Measurements from ENCODE around the gene WWOX.

The WWOX gene

DNA sequence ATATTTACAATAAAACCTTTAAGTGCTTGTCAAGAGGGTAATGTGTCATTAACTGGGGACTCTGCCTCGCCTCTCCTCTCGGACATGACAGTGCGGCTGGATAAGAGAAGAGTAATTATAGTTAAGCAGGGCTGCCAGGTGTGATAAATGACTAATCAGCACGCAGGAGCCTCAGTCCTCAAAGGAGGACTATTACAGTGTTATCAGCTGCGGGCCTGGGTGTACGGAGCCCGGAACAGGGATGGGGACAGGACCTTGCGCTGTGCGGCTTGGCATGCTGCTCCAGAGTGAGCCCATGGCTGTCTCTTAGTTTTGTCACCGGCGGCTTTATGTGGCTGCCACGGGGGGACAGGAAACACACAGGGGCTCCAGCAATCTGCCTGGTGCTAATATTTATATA is 893.9 kb downstream of the WWOX start:
- Histone ChIP-seq H4K20me1 (ENCODE audit: insufficient read depth, low read length) (no peaks in the 10 kb centered on the region), H3K9ac (ENCODE audit: low read depth, low read length) (no peak overlapping the region), H3K79me2 (ENCODE audit: insufficient read depth, low read length) (no peaks in the 10 kb centered on the region), H3K36me3 (ENCODE audit: insufficient read depth, low read length) (no peaks in the 10 kb centered on the region), H3K4me2 (ENCODE audit: insufficient read depth, low read length) (no peak overlapping the region), H2AFZ (ENCODE audit: low read depth, low read length) (no peak overlapping the region), H3K27ac (ENCODE audit: low read length) (no peak overlapping the region), H3K9me3 (ENCODE audit: insufficient read depth, low read length, severe bottlenecking) (no peaks in the 10 kb centered on the region), H3K27me3 (ENCODE audit: insufficient read depth, low read length, poor library complexity) (no peaks in the 10 kb centered on the region), H3K4me1 (ENCODE audit: insufficient read depth, low read length) (peaks cover 17% of the 10 kb centered on the region), H3K4me3 (ENCODE audit: low read depth in 1 of 2, low read length in 2 of 2) (no peak overlapping the region)
- DNase-seq (no peak), ATAC-seq (ENCODE audit: insufficient read depth, low read depth) (no peak)
- TF ChIP-seq, protein P1, sequence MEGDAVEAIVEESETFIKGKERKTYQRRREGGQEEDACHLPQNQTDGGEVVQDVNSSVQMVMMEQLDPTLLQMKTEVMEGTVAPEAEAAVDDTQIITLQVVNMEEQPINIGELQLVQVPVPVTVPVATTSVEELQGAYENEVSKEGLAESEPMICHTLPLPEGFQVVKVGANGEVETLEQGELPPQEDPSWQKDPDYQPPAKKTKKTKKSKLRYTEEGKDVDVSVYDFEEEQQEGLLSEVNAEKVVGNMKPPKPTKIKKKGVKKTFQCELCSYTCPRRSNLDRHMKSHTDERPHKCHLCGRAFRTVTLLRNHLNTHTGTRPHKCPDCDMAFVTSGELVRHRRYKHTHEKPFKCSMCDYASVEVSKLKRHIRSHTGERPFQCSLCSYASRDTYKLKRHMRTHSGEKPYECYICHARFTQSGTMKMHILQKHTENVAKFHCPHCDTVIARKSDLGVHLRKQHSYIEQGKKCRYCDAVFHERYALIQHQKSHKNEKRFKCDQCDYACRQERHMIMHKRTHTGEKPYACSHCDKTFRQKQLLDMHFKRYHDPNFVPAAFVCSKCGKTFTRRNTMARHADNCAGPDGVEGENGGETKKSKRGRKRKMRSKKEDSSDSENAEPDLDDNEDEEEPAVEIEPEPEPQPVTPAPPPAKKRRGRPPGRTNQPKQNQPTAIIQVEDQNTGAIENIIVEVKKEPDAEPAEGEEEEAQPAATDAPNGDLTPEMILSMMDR (IDR thresholded peaks at IDR 0.05; ENCODE audit: borderline replicate concordance, extremely low read depth, low read length, poor library complexity, severe bottlenecking): no peak
- TF ChIP-seq EZH2 (IDR thresholded peaks at IDR 0.05; ENCODE audit: borderline replicate concordance, low read depth, low read length, severe bottlenecking): no peak

DNA sequence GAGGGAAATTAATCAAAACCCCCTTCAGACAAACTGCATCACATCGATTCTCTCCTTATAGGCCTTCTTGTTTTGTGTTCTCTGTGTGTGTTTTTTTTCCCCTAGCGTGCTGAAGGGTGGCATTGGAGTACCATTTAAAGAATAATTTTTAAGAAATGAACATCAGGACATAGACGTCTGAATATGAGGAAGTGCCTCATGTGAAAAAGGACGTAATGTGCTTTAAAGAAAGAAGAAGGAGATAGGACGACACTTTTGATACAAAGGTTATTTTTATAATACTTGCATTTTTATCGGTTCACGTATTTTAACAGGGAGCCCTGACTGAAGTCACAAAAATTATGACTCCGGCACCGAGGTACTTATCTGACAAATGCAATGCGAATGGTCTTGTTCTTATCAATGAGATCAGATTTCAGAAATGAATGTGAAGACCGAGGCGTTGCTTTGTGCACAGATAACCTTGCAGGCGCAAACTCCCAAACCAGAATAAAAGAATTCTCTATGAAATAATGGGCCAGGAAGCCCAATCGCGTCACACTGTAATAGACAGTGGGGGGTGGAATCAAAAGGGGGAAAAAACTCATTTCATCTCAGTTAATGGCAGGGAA is 894.8 kb downstream of the WWOX start:
- Histone ChIP-seq H3K4me1 (ENCODE audit: insufficient read depth, low read length) (peaks cover 17% of the 10 kb centered on the region), H3K4me2 (ENCODE audit: insufficient read depth, low read length) (no peak overlapping the region), H3K79me2 (ENCODE audit: insufficient read depth, low read length) (no peaks in the 10 kb centered on the region), H3K9ac (ENCODE audit: low read depth, low read length) (no peak overlapping the region), H4K20me1 (ENCODE audit: insufficient read depth, low read length) (no peaks in the 10 kb centered on the region), H3K27me3 (ENCODE audit: insufficient read depth, low read length, poor library complexity) (no peaks in the 10 kb centered on the region), H3K4me3 (ENCODE audit: low read depth in 1 of 2, low read length in 2 of 2) (no peak overlapping the region), H3K9me3 (ENCODE audit: insufficient read depth, low read length, severe bottlenecking) (no peaks in the 10 kb centered on the region), H2AFZ (ENCODE audit: low read depth, low read length) (no peak overlapping the region), H3K36me3 (ENCODE audit: insufficient read depth, low read length) (no peaks in the 10 kb centered on the region), H3K27ac (ENCODE audit: low read length) (no peak overlapping the region)
- TF ChIP-seq, protein P1 (IDR thresholded peaks at IDR 0.05; ENCODE audit: borderline replicate concordance, extremely low read depth, low read length, poor library complexity, severe bottlenecking): no peak
- no peak for TF ChIP-seq EZH2 (IDR thresholded peaks at IDR 0.05; ENCODE audit: borderline replicate concordance, low read depth, low read length, severe bottlenecking)
- DNase-seq (no peak), ATAC-seq (ENCODE audit: insufficient read depth, low read depth) (no peak)

DNA sequence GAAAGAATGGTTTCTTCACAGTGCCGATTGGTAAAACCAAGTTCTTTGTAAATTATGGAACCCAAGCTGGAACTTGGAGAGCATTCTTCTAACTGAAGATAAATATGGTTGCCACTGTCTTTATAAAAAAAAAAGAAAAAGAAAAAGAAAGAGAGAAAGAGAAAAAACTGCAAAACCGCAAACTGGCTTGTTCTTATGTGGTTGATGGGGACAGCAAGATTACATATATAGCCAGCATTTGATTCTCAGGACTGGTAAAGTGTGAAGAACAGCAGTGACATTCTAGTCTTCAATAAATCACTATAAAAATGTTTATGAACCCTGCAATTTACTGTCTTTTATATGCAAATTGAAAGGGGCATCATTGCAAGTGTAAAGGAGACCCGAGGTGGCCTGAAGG is 896.0 kb downstream of the WWOX start:
- no peak overlapping the region for H3K9ac ChIP-seq (ENCODE audit: low read depth, low read length)

More for the DNA sequence above, 896.0 kb downstream of the WWOX start:
- no peaks in the 10 kb centered on the region for H4K20me1 ChIP-seq (ENCODE audit: insufficient read depth, low read length)
- H3K27ac ChIP-seq (ENCODE audit: low read length): peak overlapping the region; percentile 50; the same call in 1 of the 2 replicates
- H3K4me2 ChIP-seq (ENCODE audit: insufficient read depth, low read length): no peak overlapping the region
- DNase-seq (no peak), ATAC-seq (ENCODE audit: insufficient read depth, low read depth) (no peak)
- H2AFZ ChIP-seq (ENCODE audit: low read depth, low read length): no peak overlapping the region
- no peaks in the 10 kb centered on the region for H3K9me3 ChIP-seq (ENCODE audit: insufficient read depth, low read length, severe bottlenecking)
- H3K27me3 ChIP-seq (ENCODE audit: insufficient read depth, low read length, poor library complexity): no peaks in the 10 kb centered on the region
- TF ChIP-seq, protein P1 (IDR thresholded peaks at IDR 0.05; ENCODE audit: borderline replicate concordance, extremely low read depth, low read length, poor library complexity, severe bottlenecking): no peak
- TF ChIP-seq EZH2 (IDR thresholded peaks at IDR 0.05; ENCODE audit: borderline replicate concordance, low read depth, low read length, severe bottlenecking): no peak
- no peaks in the 10 kb centered on the region for H3K79me2 ChIP-seq (ENCODE audit: insufficient read depth, low read length)
- H3K36me3 ChIP-seq (ENCODE audit: insufficient read depth, low read length): no peaks in the 10 kb centered on the region
- peaks cover 17% of the 10 kb centered on the region for H3K4me1 ChIP-seq (ENCODE audit: insufficient read depth, low read length)
- no peak overlapping the region for H3K4me3 ChIP-seq (ENCODE audit: low read depth in 1 of 2, low read length in 2 of 2)
